ENCODE results near the gene ATG16L1.

GRCh38 chr2:233240897-233241296 lies 10.6 kb upstream of the ATG16L1 start:
- TF ChIP-seq CTCF (IDR thresholded peaks at IDR 0.05) (no peak), POLR2A (IDR thresholded peaks at IDR 0.05) (no peak), EP300 (IDR thresholded peaks at IDR 0.05) (no peak)
